HUES6 (cell line): ENCODE data around the gene SLC19A1.

Source experiments
- H3K27ac ChIP-seq: 2 replicates; pipeline ENCODE4 v1.7.0; 2013; ENCODE audit warnings: low read depth, mild to moderate bottlenecking, low read length, inconsistent platforms
- H3K27me3 ChIP-seq: 2 replicates; pipeline ENCODE4 v1.6.1; 2013; ENCODE audit warnings: low read length; ENCODE audit not compliant: control insufficient read depth, insufficient read depth
- H3K36me3 ChIP-seq: 2 replicates; pipeline ENCODE4 v1.6.1; 2013; ENCODE audit warnings: low read length; ENCODE audit not compliant: control insufficient read depth, insufficient read depth
- H3K4me1 ChIP-seq: 2 replicates; pipeline ENCODE4 v1.6.1; 2013; ENCODE audit warnings: low read length; ENCODE audit not compliant: control insufficient read depth, insufficient read depth
- H3K4me3 ChIP-seq: 2 replicates; pipeline ENCODE4 v1.5.1; 2013; ENCODE audit warnings: low read depth, low read length
- H3K9ac ChIP-seq: one replicate; pipeline ENCODE4 v1.6.1; 2013; ENCODE audit warnings: mild to moderate bottlenecking, low read length
- H3K9me3 ChIP-seq: 2 replicates; pipeline ENCODE4 v1.6.1; 2013; ENCODE audit warnings: low read depth, low read length; ENCODE audit not compliant: control insufficient read depth, insufficient read depth

SLC19A1 gene

GRCh38 chr21:45521241-45521640 lies 21.0 kb downstream of the SLC19A1 start:
- Histone ChIP-seq H3K9me3 (peaks cover 16% of the 10 kb centered on the region), H3K9ac (no peak overlapping the region), H3K36me3 (peaks cover 59% of the 10 kb centered on the region), H3K4me3 (no peak overlapping the region), H3K27ac (no peak overlapping the region), H3K4me1 (no peaks in the 10 kb centered on the region), H3K27me3 (no peaks in the 10 kb centered on the region)

GRCh38 chr21:45519182-45519581 lies 23.1 kb downstream of the SLC19A1 start:
- Histone ChIP-seq H3K4me1 (no peaks in the 10 kb centered on the region), H3K9me3 (peaks cover 16% of the 10 kb centered on the region), H3K4me3 (no peak overlapping the region), H3K27me3 (no peaks in the 10 kb centered on the region), H3K27ac (no peak overlapping the region), H3K9ac (no peak overlapping the region), H3K36me3 (peaks cover 52% of the 10 kb centered on the region)

GRCh38 chr21:45518742-45519141 lies 23.5 kb downstream of the SLC19A1 start:
- no peak overlapping the region for H3K9ac ChIP-seq
- H3K36me3 ChIP-seq: peaks cover 54% of the 10 kb centered on the region
- H3K9me3 ChIP-seq: peaks cover 16% of the 10 kb centered on the region
- no peaks in the 10 kb centered on the region for H3K4me1 ChIP-seq
- no peak overlapping the region for H3K27ac ChIP-seq
- H3K4me3 ChIP-seq: no peak overlapping the region
- H3K27me3 ChIP-seq: no peaks in the 10 kb centered on the region

- H3K36me3 ChIP-seq: peaks cover 57% of the 10 kb centered on the region
- no peaks in the 10 kb centered on the region for H3K4me1 ChIP-seq
- no peak overlapping the region for H3K4me3 ChIP-seq
- peaks cover 16% of the 10 kb centered on the region for H3K9me3 ChIP-seq
- no peak overlapping the region for H3K27ac ChIP-seq
- no peak overlapping the region for H3K9ac ChIP-seq
- H3K27me3 ChIP-seq: no peaks in the 10 kb centered on the region
Observed at GRCh38 chr21:45517249-45518065, 24.8 kb downstream of the SLC19A1 start.

GRCh38 chr21:45516671-45517151 lies 25.5 kb downstream of the SLC19A1 start:
- Histone ChIP-seq H3K4me1 (no peaks in the 10 kb centered on the region), H3K9me3 (peaks cover 16% of the 10 kb centered on the region), H3K27ac (no peak overlapping the region), H3K27me3 (no peaks in the 10 kb centered on the region), H3K36me3 (peaks cover 58% of the 10 kb centered on the region), H3K9ac (no peak overlapping the region), H3K4me3 (no peak overlapping the region)

GRCh38 chr21:45516071-45516670 lies 26.1 kb downstream of the SLC19A1 start:
- H3K9ac ChIP-seq: no peak overlapping the region
- no peak overlapping the region for H3K4me3 ChIP-seq
- H3K9me3 ChIP-seq: peaks cover 16% of the 10 kb centered on the region
- no peaks in the 10 kb centered on the region for H3K4me1 ChIP-seq
- no peak overlapping the region for H3K27ac ChIP-seq
- H3K36me3 ChIP-seq: peaks cover 58% of the 10 kb centered on the region
- no peaks in the 10 kb centered on the region for H3K27me3 ChIP-seq

GRCh38 chr21:45515241-45516061 lies 26.8 kb downstream of the SLC19A1 start:
- no peak overlapping the region for H3K27ac ChIP-seq
- H3K9ac ChIP-seq: no peak overlapping the region
- H3K36me3 ChIP-seq: peaks cover 54% of the 10 kb centered on the region

GRCh38 chr21:45514311-45515021 lies 27.8 kb downstream of the SLC19A1 start:
- H3K36me3 ChIP-seq: peaks cover 55% of the 10 kb centered on the region
- H3K4me1 ChIP-seq: no peaks in the 10 kb centered on the region
- no peak overlapping the region for H3K4me3 ChIP-seq
- no peak overlapping the region for H3K9ac ChIP-seq
- no peak overlapping the region for H3K27ac ChIP-seq
- no peaks in the 10 kb centered on the region for H3K27me3 ChIP-seq
- peaks cover 10% of the 10 kb centered on the region for H3K9me3 ChIP-seq

More at GRCh38 chr21:45515241-45516061, 26.8 kb downstream of the SLC19A1 start:
- no peaks in the 10 kb centered on the region for H3K27me3 ChIP-seq
- peaks cover 15% of the 10 kb centered on the region for H3K9me3 ChIP-seq
- H3K4me1 ChIP-seq: no peaks in the 10 kb centered on the region
- no peak overlapping the region for H3K4me3 ChIP-seq

GRCh38 chr21:45513741-45514310 lies 28.4 kb downstream of the SLC19A1 start:
- no peaks in the 10 kb centered on the region for H3K27me3 ChIP-seq
- H3K9ac ChIP-seq: no peak overlapping the region
- peaks cover 3% of the 10 kb centered on the region; the same call in 1 of the 2 replicates for H3K9me3 ChIP-seq
- H3K27ac ChIP-seq: no peak overlapping the region
- H3K4me1 ChIP-seq: no peaks in the 10 kb centered on the region
- H3K4me3 ChIP-seq: no peak overlapping the region
- H3K36me3 ChIP-seq: peaks cover 54% of the 10 kb centered on the region

- H3K27me3 ChIP-seq: no peaks in the 10 kb centered on the region
- no peak overlapping the region for H3K27ac ChIP-seq
- no peaks in the 10 kb centered on the region for H3K4me1 ChIP-seq
- no peak overlapping the region for H3K4me3 ChIP-seq
- H3K36me3 ChIP-seq: peaks cover 60% of the 10 kb centered on the region
- no peak overlapping the region for H3K9ac ChIP-seq
- no peaks in the 10 kb centered on the region; the same call in 1 of the 2 replicates for H3K9me3 ChIP-seq
Observed at GRCh38 chr21:45513003-45513717, 29.1 kb downstream of the SLC19A1 start.
